ENCODE data around the gene FSTL4. TPM values are rescaled to one million over a fixed set of nuclear protein-coding genes. Genes with fewer than 3 reads are reported as not detected.

FSTL4 gene
- total RNA-seq, 6 donors from 2014 or later, result 0.49 to 4.6 (median 1.1) TPM

DNA sequence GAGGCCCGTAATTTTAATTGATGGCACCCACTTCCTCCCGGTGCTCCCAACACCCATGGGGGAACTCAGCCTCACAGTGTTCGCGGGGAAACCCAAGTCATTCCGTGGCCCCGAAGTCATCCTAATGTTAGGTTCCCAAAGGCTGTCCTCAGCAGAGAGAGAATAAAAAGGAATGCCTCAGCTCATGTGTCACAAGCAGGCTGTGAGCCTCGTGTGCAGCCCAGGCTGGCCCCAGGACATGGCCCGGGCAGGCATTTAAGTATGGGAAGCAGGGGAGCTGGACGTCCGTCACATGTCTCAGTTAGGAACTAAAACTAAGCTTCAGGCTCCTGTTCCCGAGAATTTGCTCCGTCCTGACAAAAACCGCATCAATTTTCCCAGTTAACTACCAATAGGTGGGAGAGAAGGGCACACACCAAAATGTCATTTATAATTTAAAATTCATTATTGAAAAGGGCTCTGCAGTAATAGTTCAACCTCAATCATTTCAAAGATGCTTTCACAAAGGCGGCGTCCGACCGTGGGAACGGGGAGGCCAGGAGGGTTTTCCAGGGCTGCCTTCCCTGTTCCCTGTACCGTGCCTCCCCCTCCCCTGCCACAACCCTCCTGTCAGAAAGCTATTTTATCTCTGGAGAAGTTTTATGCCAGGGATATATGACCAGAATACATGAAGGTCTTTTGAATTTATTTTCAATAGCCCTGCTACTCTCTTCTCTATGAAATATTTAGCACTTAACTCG, 137.3 kb downstream of the FSTL4 start:
- Histone ChIP-seq H3K36me3 (no peaks in the 10 kb centered on the region), H3K27ac (no peak overlapping the region), H3K4me1 (no peaks in the 10 kb centered on the region), H3K4me3 (no peak overlapping the region), H3K27me3 (no peaks in the 10 kb centered on the region), H3K9me3 (no peaks in the 10 kb centered on the region)
- TF ChIP-seq POLR2AphosphoS5 (IDR thresholded peaks at IDR 0.05) (no peak), EP300 (IDR thresholded peaks at IDR 0.05) (no peak)
- WGBS, 2 donors, result 63 to 69% methylated on average over 20 of the region's 20 CpGs
- ATAC-seq (ENCODE audit: low FRiP score in 2 of 2) (no peak), DNase-seq (no peak)

DNA sequence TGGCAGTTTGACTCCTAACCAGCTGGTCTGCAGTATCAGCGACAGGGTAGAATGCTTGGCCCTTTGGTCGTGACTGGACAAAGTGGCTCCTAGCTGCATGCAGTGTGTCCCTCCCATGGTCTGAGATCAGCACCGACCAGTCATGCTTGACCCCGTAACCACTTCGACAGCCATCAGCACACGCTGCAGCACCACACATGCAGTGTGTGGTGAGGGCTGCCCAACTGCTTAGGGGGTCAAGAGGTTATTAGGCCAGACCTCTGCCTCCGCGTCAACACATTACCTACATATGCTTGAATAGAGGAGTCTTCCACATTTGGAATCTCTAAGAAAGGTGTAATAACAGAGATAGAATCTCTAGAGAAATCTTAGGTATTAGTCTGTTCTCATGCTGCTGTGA, 139.1 kb downstream of the FSTL4 start:
- Histone ChIP-seq H3K4me1 (no peaks in the 10 kb centered on the region), H3K36me3 (no peaks in the 10 kb centered on the region), H3K27ac (no peak overlapping the region), H3K9me3 (no peaks in the 10 kb centered on the region), H3K4me3 (no peak overlapping the region), H3K27me3 (no peaks in the 10 kb centered on the region)
- TF ChIP-seq EP300 (IDR thresholded peaks at IDR 0.05) (no peak), POLR2A (IDR thresholded peaks at IDR 0.05) (no peak), POLR2AphosphoS5 (IDR thresholded peaks at IDR 0.05) (no peak)
- TF ChIP-seq, protein P1, sequence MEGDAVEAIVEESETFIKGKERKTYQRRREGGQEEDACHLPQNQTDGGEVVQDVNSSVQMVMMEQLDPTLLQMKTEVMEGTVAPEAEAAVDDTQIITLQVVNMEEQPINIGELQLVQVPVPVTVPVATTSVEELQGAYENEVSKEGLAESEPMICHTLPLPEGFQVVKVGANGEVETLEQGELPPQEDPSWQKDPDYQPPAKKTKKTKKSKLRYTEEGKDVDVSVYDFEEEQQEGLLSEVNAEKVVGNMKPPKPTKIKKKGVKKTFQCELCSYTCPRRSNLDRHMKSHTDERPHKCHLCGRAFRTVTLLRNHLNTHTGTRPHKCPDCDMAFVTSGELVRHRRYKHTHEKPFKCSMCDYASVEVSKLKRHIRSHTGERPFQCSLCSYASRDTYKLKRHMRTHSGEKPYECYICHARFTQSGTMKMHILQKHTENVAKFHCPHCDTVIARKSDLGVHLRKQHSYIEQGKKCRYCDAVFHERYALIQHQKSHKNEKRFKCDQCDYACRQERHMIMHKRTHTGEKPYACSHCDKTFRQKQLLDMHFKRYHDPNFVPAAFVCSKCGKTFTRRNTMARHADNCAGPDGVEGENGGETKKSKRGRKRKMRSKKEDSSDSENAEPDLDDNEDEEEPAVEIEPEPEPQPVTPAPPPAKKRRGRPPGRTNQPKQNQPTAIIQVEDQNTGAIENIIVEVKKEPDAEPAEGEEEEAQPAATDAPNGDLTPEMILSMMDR (IDR thresholded peaks at IDR 0.05), result no peak
- ATAC-seq (ENCODE audit: low FRiP score in 2 of 2) (no peak), DNase-seq (no peak)
- 80 to 81% methylated on average over 8 of the region's 8 CpGs for WGBS, 2 donors

DNA sequence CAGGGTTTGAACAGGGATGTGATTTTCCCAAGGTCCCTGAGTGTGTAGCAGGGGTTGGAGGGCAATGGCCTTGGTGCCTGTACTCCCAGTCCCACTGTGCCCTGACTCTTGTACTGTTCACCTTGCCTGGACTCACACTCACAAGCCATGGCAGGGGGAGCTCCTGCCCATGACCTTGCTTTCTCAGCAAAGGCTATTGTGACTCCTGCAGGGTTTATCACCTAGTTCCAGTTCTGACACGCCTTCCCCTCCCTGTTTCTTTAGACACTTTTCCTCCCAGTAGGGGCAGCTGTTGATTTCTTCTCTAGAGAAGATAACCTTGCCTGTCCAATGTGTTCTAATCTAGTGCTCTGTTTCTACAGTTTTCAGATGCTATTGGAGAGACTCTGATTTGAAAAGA, 139.5 kb downstream of the FSTL4 start:
- H3K4me1 ChIP-seq, result no peaks in the 10 kb centered on the region
- WGBS, 2 donors, result 89 to 92% methylated on average over 1 of the region's 1 CpG
- no peaks in the 10 kb centered on the region for H3K36me3 ChIP-seq
- H3K27me3 ChIP-seq, result no peaks in the 10 kb centered on the region
- no peaks in the 10 kb centered on the region for H3K9me3 ChIP-seq
- ATAC-seq (ENCODE audit: low FRiP score in 2 of 2) (no peak), DNase-seq (no peak)
- no peak overlapping the region for H3K27ac ChIP-seq
- H3K4me3 ChIP-seq, result no peak overlapping the region
- TF ChIP-seq, protein P1 (IDR thresholded peaks at IDR 0.05), result no peak
- no peak for TF ChIP-seq POLR2AphosphoS5 (IDR thresholded peaks at IDR 0.05)
- TF ChIP-seq EP300 (IDR thresholded peaks at IDR 0.05), result no peak
- no peak for TF ChIP-seq POLR2A (IDR thresholded peaks at IDR 0.05)

DNA sequence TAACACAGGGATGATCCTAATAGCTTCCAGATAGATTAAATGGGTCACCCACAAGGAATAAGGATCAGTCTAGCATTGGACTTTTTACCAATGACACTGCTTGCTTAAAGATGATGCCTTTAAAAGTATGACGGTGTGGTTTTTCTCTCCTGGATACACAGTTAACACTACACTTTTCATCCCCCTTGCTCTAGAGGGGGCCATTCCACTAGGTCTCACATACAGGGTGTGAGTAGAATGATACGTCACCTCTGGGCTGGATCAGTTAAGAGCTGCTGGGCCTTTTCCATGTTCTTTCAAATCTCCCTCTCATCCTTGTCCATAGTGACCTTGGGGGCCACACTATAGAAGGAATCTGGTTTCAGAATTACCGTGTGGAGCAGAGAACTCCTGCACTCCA, 140.6 kb downstream of the FSTL4 start:
- Histone ChIP-seq H3K36me3 (no peaks in the 10 kb centered on the region), H3K4me3 (no peak overlapping the region), H3K27ac (no peak overlapping the region), H3K9me3 (no peaks in the 10 kb centered on the region), H3K4me1 (no peaks in the 10 kb centered on the region), H3K27me3 (no peaks in the 10 kb centered on the region)
- TF ChIP-seq, protein P1 (IDR thresholded peaks at IDR 0.05), result no peak
- TF ChIP-seq EP300 (IDR thresholded peaks at IDR 0.05), result no peak
- no peak for TF ChIP-seq POLR2A (IDR thresholded peaks at IDR 0.05)
- TF ChIP-seq POLR2AphosphoS5 (IDR thresholded peaks at IDR 0.05), result no peak
- ATAC-seq (ENCODE audit: low FRiP score in 2 of 2), result no peak
- DNase-seq, result no peak
- WGBS, 2 donors, result 88 to 92% methylated on average over 3 of the region's 3 CpGs

DNA sequence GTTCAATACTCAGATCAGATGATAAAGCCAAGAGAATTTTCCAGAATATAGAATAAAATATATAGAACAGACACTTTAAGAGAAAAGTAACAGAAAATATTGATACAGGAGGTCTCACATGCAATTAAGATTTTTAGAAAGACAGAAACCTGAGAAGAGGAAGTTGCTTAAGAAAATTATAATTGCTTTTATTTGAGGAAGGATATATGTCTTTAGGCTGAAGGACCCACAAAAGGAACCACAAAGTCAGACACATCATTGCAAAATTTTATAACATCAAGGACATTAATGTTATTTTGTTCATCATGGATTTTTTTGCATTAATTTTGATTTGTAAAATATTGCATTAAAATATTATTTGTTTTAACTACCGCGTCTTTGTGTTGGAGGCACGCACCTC, 141.5 kb downstream of the FSTL4 start:
- 93 to 94% methylated on average over 3 of the region's 3 CpGs for WGBS, 2 donors
- H3K9me3 ChIP-seq, result no peaks in the 10 kb centered on the region
- no peak overlapping the region for H3K27ac ChIP-seq
- ATAC-seq (ENCODE audit: low FRiP score in 2 of 2) (no peak), DNase-seq (no peak)
- H3K27me3 ChIP-seq, result no peaks in the 10 kb centered on the region
- no peak overlapping the region for H3K4me3 ChIP-seq
- TF ChIP-seq POLR2A (IDR thresholded peaks at IDR 0.05), result no peak
- TF ChIP-seq EP300 (IDR thresholded peaks at IDR 0.05), result no peak
- TF ChIP-seq, protein P1 (IDR thresholded peaks at IDR 0.05), result no peak
- TF ChIP-seq POLR2AphosphoS5 (IDR thresholded peaks at IDR 0.05), result no peak
- no peaks in the 10 kb centered on the region for H3K36me3 ChIP-seq
- no peaks in the 10 kb centered on the region for H3K4me1 ChIP-seq

Measured in upper lobe of left lung (tissue), 6 donors.